CD4-positive, alpha-beta T cell treated with Interleukin-21 for 1 hour (primary cell): ENCODE measurements around the gene AIFM3.
"Not testable (repeated sequence)": the region's sequence is repeated elsewhere in the genome, so short reads cannot be mapped to it uniquely, and the experiment has no call there.

Experiments
- DNase-seq: peaks from one replicate; pipeline ENCODE4 v3.0.0-alpha.2; 2020

The AIFM3 gene

GRCh38 chr22:20966883-20967696, at the start of gene AIFM3:
TSS of gene AIFM3 (plus strand) at chr22:20967255. CDS start at chr22:20967945, 690 bp downstream.
- DNase-seq: no peak

- DNase-seq: no peak
These were observed 48.3 kb upstream of the AIFM3 start for GRCh38 chr22:20918663-20919218.

GRCh38 chr22:20919718-20920117, 47.3 kb upstream of the AIFM3 start:
- no peak for DNase-seq

GRCh38 chr22:20920881-20921203, 46.2 kb upstream of the AIFM3 start:
- DNase-seq: no peak

GRCh38 chr22:20922141-20922751, 44.8 kb upstream of the AIFM3 start:
- DNase-seq: no peak

GRCh38 chr22:20926243-20926642, 40.8 kb upstream of the AIFM3 start:
- no peak for DNase-seq

- DNase-seq: no peak
These were observed 39.0 kb upstream of the AIFM3 start for GRCh38 chr22:20927940-20928572.

GRCh38 chr22:20928573-20928967, 38.5 kb upstream of the AIFM3 start:
- DNase-seq: no peak

GRCh38 chr22:20930004-20930403, 37.1 kb upstream of the AIFM3 start:
- DNase-seq: no peak

GRCh38 chr22:20930435-20930834, 36.6 kb upstream of the AIFM3 start:
- DNase-seq: not testable (repeated sequence)

GRCh38 chr22:20931126-20931654, 35.9 kb upstream of the AIFM3 start:
- no peak for DNase-seq

- DNase-seq: no peak
These were observed 33.1 kb upstream of the AIFM3 start for GRCh38 chr22:20933910-20934309.

GRCh38 chr22:20935049-20935448, 32.0 kb upstream of the AIFM3 start:
- DNase-seq: not testable (repeated sequence)

GRCh38 chr22:20935780-20936539, 31.1 kb upstream of the AIFM3 start:
- not testable (repeated sequence) for DNase-seq

GRCh38 chr22:20937031-20937793, 29.8 kb upstream of the AIFM3 start:
- DNase-seq: no peak

GRCh38 chr22:20937794-20938671, 29.0 kb upstream of the AIFM3 start:
- DNase-seq: no peak

GRCh38 chr22:20939457-20940185, 27.4 kb upstream of the AIFM3 start:
- DNase-seq: not testable (repeated sequence)

GRCh38 chr22:20940186-20940651, 26.8 kb upstream of the AIFM3 start:
- no peak for DNase-seq

GRCh38 chr22:20940904-20941385, 26.1 kb upstream of the AIFM3 start:
- DNase-seq: no peak
